CD14-positive monocyte (primary cell): ENCODE results near the gene ZWILCH. TPM values are rescaled to one million over a fixed set of nuclear protein-coding genes. Genes with fewer than 3 reads are reported as not detected.

Experiments used
- DNase-seq, 3 donors: peaks; one replicate each; pipeline ENCODE4 v3.0.0-alpha.2; 2011 to 2022
- H2AFZ ChIP-seq: 2 replicates; pipeline ENCODE4 v1.6.0; 2012; ENCODE audit warnings: mild to moderate bottlenecking, low read depth, low read length, inconsistent platforms; ENCODE audit not compliant: insufficient read depth, poor library complexity, severe bottlenecking
- H3K27ac ChIP-seq, 2 donors: 1 replicate in 1 of 2; 2 replicates in 1 of 2; pipeline ENCODE4 v1.5.1; 2012 to 2013; ENCODE audit warnings: low read length in 2 of 2, control low read depth in 1 of 2, inconsistent platforms in 1 of 2, low read depth in 1 of 2, mild to moderate bottlenecking in 1 of 2
- H3K27me3 ChIP-seq, 2 donors: one replicate each; pipeline versions ENCODE4 v1.6.0 to v1.6.1; 2011 to 2013; ENCODE audit warnings: low read length in 2 of 2; ENCODE audit not compliant: control insufficient read depth in 2 of 2, insufficient read depth in 2 of 2
- H3K36me3 ChIP-seq, 2 donors: replicated peaks in 1 of 2; 1 replicate in 1 of 2; 2 replicates in 1 of 2; pipeline versions ENCODE4 v1.5.1 to v1.6.1; 2012 to 2013; ENCODE audit warnings: low read length in 2 of 2, control low read depth in 1 of 2, inconsistent platforms in 1 of 2, mild to moderate bottlenecking in 1 of 2; ENCODE audit not compliant: insufficient read depth in 2 of 2, control insufficient read depth in 1 of 2
- H3K4me1 ChIP-seq, 2 donors: 1 replicate in 1 of 2; 2 replicates in 1 of 2; pipeline versions ENCODE4 v1.5.1 to v1.6.1; 2012 to 2013; ENCODE audit warnings: low read length in 2 of 2, control low read depth in 1 of 2, inconsistent platforms in 1 of 2, mild to moderate bottlenecking in 1 of 2, moderate library complexity in 1 of 2; ENCODE audit not compliant: insufficient read depth in 2 of 2, control insufficient read depth in 1 of 2
- H3K4me2 ChIP-seq: replicated peaks from 2 replicates; pipeline ENCODE3; 2012; ENCODE audit warnings: low read length, moderate library complexity, mild to moderate bottlenecking; ENCODE audit not compliant: poor library complexity, severe bottlenecking; ENCODE audit errors: extremely low read depth
- H3K4me3 ChIP-seq, 3 experiments: fragments of 200-600 bp in 1 of 3; sonication (generic) in 1 of 3; replicated peaks in 1 of 3; 1 replicate in 2 of 3; 2 replicates in 1 of 3; pipeline ENCODE4 v1.5.1; 2011 to 2013; ENCODE audit warnings: low read length in 3 of 3, mild to moderate bottlenecking in 3 of 3, control low read depth in 2 of 3, low read depth in 2 of 3, inconsistent platforms in 1 of 3, moderate library complexity in 1 of 3
- H3K79me2 ChIP-seq: 2 replicates; pipeline ENCODE4 v1.6.0; 2012; ENCODE audit warnings: mild to moderate bottlenecking, control low read depth, inconsistent platforms, low read length, moderate library complexity; ENCODE audit not compliant: insufficient read depth
- H3K9ac ChIP-seq: 2 replicates; pipeline ENCODE4 v1.6.0; 2017; ENCODE audit warnings: low read length, mild to moderate bottlenecking; ENCODE audit not compliant: insufficient read depth, poor library complexity, severe bottlenecking
- H3K9me3 ChIP-seq, 2 donors: replicated peaks in 1 of 2; 1 replicate in 1 of 2; 2 replicates in 1 of 2; pipeline versions ENCODE4 v1.5.1 to v1.6.1; 2012 to 2013; ENCODE audit warnings: low read length in 2 of 2, control low read depth in 1 of 2; ENCODE audit not compliant: control insufficient read depth in 1 of 2, insufficient read depth in 1 of 2
- H4K20me1 ChIP-seq: 2 replicates; pipeline ENCODE4 v1.6.0; 2012; ENCODE audit warnings: mild to moderate bottlenecking, low read length, control low read depth, moderate library complexity; ENCODE audit not compliant: insufficient read depth
- H3K27ac Mint-ChIP-seq, 7 donors: one replicate each; pipeline ENCODE4 v1.8.0; 2020; ENCODE audit warnings: mild to moderate bottlenecking in 7 of 7, mixed read lengths in 7 of 7, moderate library complexity in 6 of 7, inconsistent platforms in 2 of 7
- H3K27me3 Mint-ChIP-seq, 3 donors: one replicate each; pipeline ENCODE4 v1.8.0; 2021 to 2022; ENCODE audit warnings: low read depth in 3 of 3, mild to moderate bottlenecking in 3 of 3, mixed read lengths in 3 of 3, moderate library complexity in 3 of 3, inconsistent platforms in 1 of 3
- H3K36me3 Mint-ChIP-seq, 2 donors: one replicate each; pipeline ENCODE4 v1.8.0; 2020; ENCODE audit warnings: mixed read lengths in 2 of 2, inconsistent platforms in 1 of 2, mild to moderate bottlenecking in 1 of 2
- H3K4me1 Mint-ChIP-seq: one replicate; pipeline ENCODE4 v1.8.0; 2020; ENCODE audit warnings: mild to moderate bottlenecking, mixed read lengths
- H3K4me3 Mint-ChIP-seq, 2 donors: one replicate each; pipeline ENCODE4 v1.8.0; 2020; ENCODE audit warnings: mild to moderate bottlenecking in 2 of 2, mixed read lengths in 2 of 2, moderate library complexity in 1 of 2
- H3K9me3 Mint-ChIP-seq, 7 donors: one replicate each; pipeline ENCODE4 v1.8.0; 2020 to 2022; ENCODE audit warnings: mixed read lengths in 7 of 7, mild to moderate bottlenecking in 6 of 7, moderate library complexity in 6 of 7, inconsistent platforms in 2 of 7
- WGBS: methylation state at CpG from one replicate; pipeline ENCODE4 v1.1.5; 2013; ENCODE audit warnings: missing lambda C conversion rate; ENCODE audit not compliant: insufficient coverage; 5-methylcytosine and 5-hydroxymethylcytosine counted together
- intact Hi-C, 2 donors: fragments of 100-400 bp; cut with micrococcal nuclease; formaldehyde crosslinking; loops; one replicate each; pipeline versions ENCODE4 v1.15.0 to v1.15.1; 2023
- polyA plus RNA-seq, 3 donors: library from polyadenylated mRNA; depleted of rRNA in 1 of 3; unstranded in 2 of 3; stranded (reverse) in 1 of 3; fragments of 300-500 nt in 2 of 3; fragments of >200 nt in 1 of 3; fragmentation: Illumina TruSeq in 2 of 3; gene quantifications; 1 replicate in 2 of 3; 2 replicates in 1 of 3; pipeline ENCODE4 v1.2.3, GENCODE V29; 2012 to 2021
- TF ChIP-seq, protein P1 (sequence below): fragments of 200-600 bp; IDR thresholded peaks from one replicate; pipeline ENCODE4 v1.8.0; 2022; ENCODE audit warnings: antibody characterized with exemption, mild to moderate bottlenecking

The ZWILCH gene
- polyA plus RNA-seq, 3 donors: 1.4 to 3.1 (median 2.4) TPM

DNA sequence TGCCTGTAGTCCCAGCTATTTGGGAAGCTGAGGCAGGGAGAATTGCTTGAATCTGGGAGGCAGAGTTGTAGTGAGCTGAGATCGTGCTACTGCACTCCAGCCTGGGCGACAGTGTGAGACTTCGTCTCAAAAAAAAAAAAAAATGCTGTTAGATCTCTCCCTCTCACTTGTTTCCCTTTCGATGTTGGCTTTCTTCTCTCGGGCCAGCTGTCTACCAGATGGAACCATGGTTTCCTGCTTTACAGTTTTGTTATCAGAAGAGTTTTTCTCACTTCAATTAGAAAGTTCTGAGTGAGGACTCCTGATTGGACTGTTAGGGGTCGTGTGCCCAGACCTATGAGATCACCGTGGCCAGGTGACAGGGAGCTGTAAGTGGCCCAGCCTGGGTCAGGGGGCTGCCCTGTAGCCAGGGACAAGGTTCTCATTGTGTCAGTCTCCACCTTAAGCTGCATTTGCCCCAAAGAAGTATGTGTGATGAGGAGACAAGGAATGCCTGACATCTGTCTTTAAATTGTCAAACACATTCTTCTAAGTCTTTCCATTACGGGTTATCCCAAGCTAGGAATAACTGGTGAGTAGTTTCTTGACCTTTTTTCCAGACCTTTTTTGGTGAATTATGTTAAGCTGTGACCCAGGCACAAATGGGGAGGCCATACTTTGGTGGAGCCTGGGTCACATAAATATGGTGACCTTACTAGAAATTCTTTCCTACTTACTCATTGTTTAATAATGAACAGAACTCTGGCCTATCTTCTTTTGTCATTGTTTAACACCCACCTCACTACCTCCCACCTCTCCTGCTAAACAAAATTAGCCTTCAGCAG lies 32.7 kb upstream of the ZWILCH start:
- Histone ChIP-seq H4K20me1 (peaks cover 55% of the 10 kb centered on the region), H3K27ac (no peak overlapping the region), H3K9me3 (no peaks in the 10 kb centered on the region), H3K36me3 (peaks cover 15 to 76% of the 10 kb centered on the region in 2 donors), H2AFZ (no peak overlapping the region), H3K27me3 (no peaks in the 10 kb centered on the region), H3K4me1 (no peaks in the 10 kb centered on the region), H3K9ac (no peak overlapping the region), H3K79me2 (peaks cover 4% of the 10 kb centered on the region), H3K4me3 (no peak overlapping the region), H3K4me2 (no peak overlapping the region)
- H3K4me3 Mint-ChIP-seq: no peak overlapping the region
- TF ChIP-seq, protein P1, sequence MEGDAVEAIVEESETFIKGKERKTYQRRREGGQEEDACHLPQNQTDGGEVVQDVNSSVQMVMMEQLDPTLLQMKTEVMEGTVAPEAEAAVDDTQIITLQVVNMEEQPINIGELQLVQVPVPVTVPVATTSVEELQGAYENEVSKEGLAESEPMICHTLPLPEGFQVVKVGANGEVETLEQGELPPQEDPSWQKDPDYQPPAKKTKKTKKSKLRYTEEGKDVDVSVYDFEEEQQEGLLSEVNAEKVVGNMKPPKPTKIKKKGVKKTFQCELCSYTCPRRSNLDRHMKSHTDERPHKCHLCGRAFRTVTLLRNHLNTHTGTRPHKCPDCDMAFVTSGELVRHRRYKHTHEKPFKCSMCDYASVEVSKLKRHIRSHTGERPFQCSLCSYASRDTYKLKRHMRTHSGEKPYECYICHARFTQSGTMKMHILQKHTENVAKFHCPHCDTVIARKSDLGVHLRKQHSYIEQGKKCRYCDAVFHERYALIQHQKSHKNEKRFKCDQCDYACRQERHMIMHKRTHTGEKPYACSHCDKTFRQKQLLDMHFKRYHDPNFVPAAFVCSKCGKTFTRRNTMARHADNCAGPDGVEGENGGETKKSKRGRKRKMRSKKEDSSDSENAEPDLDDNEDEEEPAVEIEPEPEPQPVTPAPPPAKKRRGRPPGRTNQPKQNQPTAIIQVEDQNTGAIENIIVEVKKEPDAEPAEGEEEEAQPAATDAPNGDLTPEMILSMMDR: no peak
- DNase-seq: no peak
- H3K9me3 Mint-ChIP-seq: no peaks in the 10 kb centered on the region
- H3K4me1 Mint-ChIP-seq: peaks cover 4% of the 10 kb centered on the region
- intact Hi-C loops: no loop called here
- peaks cover 49 to 59% of the 10 kb centered on the region in 2 donors for H3K36me3 Mint-ChIP-seq
- WGBS: 45% methylated on average over 2 of the region's 8 CpGs
- peak overlapping the region in 3 of 7 donors; percentile 25 to 62 (median 61) for H3K27ac Mint-ChIP-seq
- no peaks in the 10 kb centered on the region for H3K27me3 Mint-ChIP-seq

DNA sequence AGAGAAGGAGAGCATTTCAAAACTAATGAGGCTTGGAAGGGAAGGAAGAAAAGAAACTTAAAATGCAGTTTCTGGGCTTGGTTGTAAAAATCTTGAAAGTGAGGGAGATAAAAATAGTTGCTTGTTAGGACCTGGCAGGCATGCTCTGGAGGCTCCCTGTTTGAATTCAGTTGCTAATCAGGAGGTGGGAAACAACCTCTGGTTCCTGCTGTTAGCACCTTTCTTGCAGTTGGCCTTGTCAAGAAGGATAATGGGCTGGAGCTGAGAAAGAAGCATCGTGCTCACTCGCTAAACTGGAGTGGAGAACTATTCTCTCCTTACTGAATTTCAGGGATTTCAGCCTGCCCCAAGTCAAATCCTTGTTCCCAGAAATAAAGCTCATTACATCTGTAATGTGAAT lies 31.0 kb upstream of the ZWILCH start:
- no peaks in the 10 kb centered on the region for H3K4me1 ChIP-seq
- H3K79me2 ChIP-seq: peaks cover 4% of the 10 kb centered on the region
- TF ChIP-seq, protein P1: no peak
- H3K36me3 Mint-ChIP-seq: peaks cover 48 to 68% of the 10 kb centered on the region in 2 donors
- H3K4me3 Mint-ChIP-seq: no peak overlapping the region
- H3K27ac ChIP-seq: no peak overlapping the region
- H2AFZ ChIP-seq: no peak overlapping the region
- H3K9me3 ChIP-seq: no peaks in the 10 kb centered on the region
- peaks cover 19 to 68% of the 10 kb centered on the region in 2 donors for H3K36me3 ChIP-seq
- no peak overlapping the region for H3K4me2 ChIP-seq
- 92% methylated on average over 2 of the region's 2 CpGs for WGBS
- no peaks in the 10 kb centered on the region for H3K27me3 Mint-ChIP-seq
- no peaks in the 10 kb centered on the region for H3K27me3 ChIP-seq
- no peak overlapping the region for H3K4me3 ChIP-seq
- peaks cover 4% of the 10 kb centered on the region for H3K4me1 Mint-ChIP-seq
- no peak for DNase-seq
- H3K9ac ChIP-seq: no peak overlapping the region
- intact Hi-C loops: no loop called here
- no peaks in the 10 kb centered on the region for H3K9me3 Mint-ChIP-seq
- H3K27ac Mint-ChIP-seq: peak overlapping the region in 2 of 7 donors; percentile 41 to 42
- H4K20me1 ChIP-seq: peaks cover 68% of the 10 kb centered on the region
